Measurements from ENCODE around the gene RNF220. TPM values are rescaled to one million over a fixed set of nuclear protein-coding genes. Genes with fewer than 3 reads are reported as not detected.

The RNF220 gene
- total RNA-seq, 4 donors from 2014 or later, result 54.2 to 94.0 (median 88.8) TPM

GRCh38 chr1:44648529-44649250 lies 243.6 kb downstream of the RNF220 start:
- DNase-seq (ENCODE audit: low spot score) (no peak), ATAC-seq (ENCODE audit: low FRiP score) (no peak)
- TF ChIP-seq CTCF (IDR thresholded peaks at IDR 0.05), result no peak

- TF ChIP-seq CTCF (IDR thresholded peaks at IDR 0.05), result no peak
- no peak for ATAC-seq (ENCODE audit: low FRiP score)
- no peak for DNase-seq (ENCODE audit: low spot score)
These were observed 244.7 kb downstream of the RNF220 start for GRCh38 chr1:44649788-44650158.

GRCh38 chr1:44650159-44650831 lies 245.2 kb downstream of the RNF220 start:
- no peak for TF ChIP-seq CTCF (IDR thresholded peaks at IDR 0.05)
- no peak for DNase-seq (ENCODE audit: low spot score)
- ATAC-seq (ENCODE audit: low FRiP score), result no peak

- DNase-seq (ENCODE audit: low spot score) (no peak), ATAC-seq (ENCODE audit: low FRiP score) (no peak)
- no peak for TF ChIP-seq CTCF (IDR thresholded peaks at IDR 0.05)
These were observed 246.0 kb downstream of the RNF220 start for GRCh38 chr1:44651069-44651468.

- TF ChIP-seq CTCF (IDR thresholded peaks at IDR 0.05), result peak in 2 of 3 donors; percentile 65 to 73
- ATAC-seq (ENCODE audit: low FRiP score) (peak; percentile 67), DNase-seq (ENCODE audit: low spot score) (peak; percentile 81)
These were observed 247.5 kb downstream of the RNF220 start for GRCh38 chr1:44652445-44653106.

GRCh38 chr1:44653107-44653964 lies 248.3 kb downstream of the RNF220 start:
- no peak for TF ChIP-seq CTCF (IDR thresholded peaks at IDR 0.05)
- ATAC-seq (ENCODE audit: low FRiP score) (no peak), DNase-seq (ENCODE audit: low spot score) (no peak)

Measured in omental fat pad (tissue), 4 donors.